ENCODE measurements around the gene SCN5A. TPM values are rescaled to one million over a fixed set of nuclear protein-coding genes. Genes with fewer than 3 reads are reported as not detected.

SCN5A gene
- total RNA-seq, 1 experiment from 2014 or later: not detected

GRCh38 chr3:38647217-38647970 lies 2.1 kb downstream of the SCN5A start:
- DNase-seq (ENCODE audit: low spot score): no peak

- DNase-seq (ENCODE audit: low spot score): peak; percentile 57
Observed at GRCh38 chr3:38646630-38647029, 2.9 kb downstream of the SCN5A start.

DNA sequence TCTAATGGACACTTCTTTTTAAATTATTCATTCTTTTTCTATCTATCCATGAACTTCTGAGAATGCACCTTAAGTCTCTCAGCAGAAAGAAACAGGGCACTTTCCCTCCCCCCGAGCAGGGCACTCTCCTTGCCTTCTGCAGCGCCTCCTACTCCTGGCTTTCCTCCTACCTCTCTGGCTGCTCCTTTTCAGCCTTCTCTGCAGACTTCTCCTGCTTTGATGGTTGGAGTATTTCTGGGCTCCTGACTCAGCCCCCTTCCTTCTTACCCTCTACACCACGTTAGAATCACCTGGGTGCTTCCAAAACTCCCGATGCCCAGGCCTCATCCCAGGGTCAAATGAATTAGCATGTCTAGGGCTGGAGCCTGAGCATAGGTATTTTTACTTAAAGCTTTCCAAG lies 3.4 kb downstream of the SCN5A start:
- DNase-seq (ENCODE audit: low spot score): no peak

DNA sequence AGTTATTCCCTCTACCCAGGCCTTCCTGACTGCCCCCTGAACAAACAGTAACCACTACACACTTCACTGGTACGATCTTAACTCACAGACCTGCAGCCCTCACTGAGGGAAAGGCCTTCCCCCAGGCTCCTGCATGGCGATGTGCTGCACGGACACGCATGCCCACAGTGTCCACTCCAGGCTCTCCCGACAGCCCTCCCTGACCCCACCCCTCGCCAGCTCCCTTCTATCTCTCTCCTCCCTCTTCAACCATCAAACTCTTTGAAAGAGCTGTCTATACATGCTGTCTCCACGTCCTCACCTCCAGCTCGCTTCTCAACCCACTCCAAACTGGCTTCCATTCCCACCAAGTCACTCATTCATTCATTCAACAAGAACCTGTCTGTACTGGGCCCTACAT lies 3.9 kb downstream of the SCN5A start:
- no peak for DNase-seq (ENCODE audit: low spot score)

DNA sequence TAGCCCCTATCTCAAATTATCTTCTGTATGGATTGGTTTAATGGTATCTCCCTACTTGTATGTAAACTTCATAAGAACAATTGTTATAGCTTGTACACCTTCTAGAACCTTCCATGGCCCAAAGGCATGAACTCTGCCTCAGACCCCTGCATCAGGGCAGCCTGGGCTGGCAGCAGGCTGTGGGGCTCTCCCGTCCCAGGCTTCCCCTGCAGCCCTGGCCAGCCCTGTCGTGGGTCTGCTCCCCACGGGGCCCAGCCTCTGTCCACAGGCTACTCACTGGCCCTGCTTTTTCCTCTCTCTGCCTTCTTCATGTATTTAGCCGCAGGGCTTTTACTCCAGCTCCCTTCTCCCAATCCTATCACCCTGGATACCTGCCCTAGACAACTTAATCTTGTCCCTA lies 4.4 kb downstream of the SCN5A start:
- no peak for DNase-seq (ENCODE audit: low spot score)

- no peak for DNase-seq (ENCODE audit: low spot score)
Observed at GRCh38 chr3:38644662-38645053, 4.8 kb downstream of the SCN5A start.

GRCh38 chr3:38644016-38644661 lies 5.3 kb downstream of the SCN5A start:
- DNase-seq (ENCODE audit: low spot score): no peak

DNA sequence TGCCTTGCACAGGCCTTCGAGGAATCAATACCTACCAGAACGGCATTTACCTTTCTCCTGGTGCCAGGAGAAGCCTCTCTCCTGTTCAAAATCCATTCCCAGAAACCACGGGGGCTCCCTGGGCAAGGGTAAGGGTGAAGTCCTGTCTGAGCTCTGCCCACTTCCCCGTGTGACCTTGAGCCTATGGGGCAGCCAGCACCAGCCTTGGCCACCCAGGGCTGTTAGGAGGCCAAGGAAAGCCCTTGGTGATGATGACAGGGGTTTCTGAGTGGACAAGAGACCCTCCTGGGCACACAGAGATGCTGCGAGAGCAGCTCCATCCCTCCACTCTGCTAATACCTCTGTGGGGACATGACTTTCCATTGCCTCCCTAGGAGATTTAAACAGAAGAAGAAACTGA lies 5.9 kb downstream of the SCN5A start:
- no peak for DNase-seq (ENCODE audit: low spot score)

GRCh38 chr3:38643090-38643489 lies 6.4 kb downstream of the SCN5A start:
- no peak for DNase-seq (ENCODE audit: low spot score)

DNA sequence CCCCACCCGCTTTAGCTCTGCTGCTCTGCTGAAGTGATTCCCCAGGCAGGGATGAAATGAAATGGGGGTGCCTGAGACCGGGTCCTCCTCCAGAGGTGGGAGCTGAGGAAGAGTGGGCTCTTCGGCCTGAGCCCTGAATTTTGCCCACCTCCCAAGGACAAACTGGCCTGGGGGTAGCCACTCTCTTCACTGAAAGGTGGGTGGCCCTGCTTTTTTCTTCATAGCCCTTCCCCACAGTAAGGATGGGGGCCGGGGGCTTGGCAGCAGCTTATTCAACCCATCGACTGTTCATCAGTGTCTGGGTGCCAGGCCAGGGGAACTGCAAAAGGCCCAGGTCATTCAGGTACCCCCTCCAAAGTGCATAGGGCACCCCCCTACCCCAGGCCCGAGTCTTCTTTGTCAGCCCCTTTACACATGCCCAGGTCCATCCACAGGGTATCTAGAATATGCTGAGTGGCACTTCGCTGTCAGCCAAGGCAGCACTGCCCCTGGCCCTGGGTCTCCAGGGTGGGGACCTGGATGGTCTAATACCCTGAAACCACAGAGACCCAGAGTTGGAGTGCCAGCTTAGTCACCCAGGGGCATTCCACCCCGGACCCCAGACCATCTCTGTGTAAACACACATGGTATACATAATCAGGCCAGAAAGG lies 7.9 kb downstream of the SCN5A start:
- DNase-seq (ENCODE audit: low spot score): no peak

DNA sequence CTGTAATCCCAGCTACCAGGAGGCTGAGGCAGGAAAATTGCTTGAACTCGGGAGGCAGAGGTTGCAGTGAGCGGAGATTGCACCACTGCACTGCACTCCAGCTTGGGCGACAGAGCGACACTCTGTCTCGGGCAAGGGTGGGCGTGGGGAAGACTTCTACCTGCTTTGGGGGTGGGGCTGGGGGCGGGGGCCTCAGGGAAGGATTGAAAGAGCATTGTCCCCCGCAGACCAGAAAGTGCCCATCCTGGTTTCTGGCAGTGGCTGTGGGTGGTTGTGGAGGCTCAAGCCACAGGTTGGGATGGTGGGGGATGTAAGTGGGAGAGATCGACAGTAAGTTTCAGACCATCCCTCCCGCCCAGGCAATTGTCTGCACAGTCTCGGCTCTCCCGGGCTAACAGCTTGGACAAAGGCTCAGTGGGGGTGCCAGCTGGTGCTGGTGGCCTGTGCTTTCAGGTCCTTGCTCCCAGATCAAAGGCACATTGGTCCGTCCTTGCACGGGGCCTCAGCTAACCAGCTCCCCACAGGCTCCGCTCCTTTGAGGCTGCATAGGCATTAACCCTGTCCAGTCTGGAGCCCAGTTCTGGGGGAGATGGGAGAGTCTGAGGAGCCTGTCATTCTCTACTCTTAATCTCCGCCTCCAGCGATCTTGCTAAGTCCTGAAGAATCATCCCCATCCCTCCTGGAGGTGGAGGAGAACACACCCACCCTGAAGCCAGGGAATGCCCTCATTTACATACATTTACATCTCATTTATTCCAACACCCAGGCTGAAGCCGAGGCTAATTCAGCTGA lies 8.6 kb downstream of the SCN5A start:
- no peak for DNase-seq (ENCODE audit: low spot score)

- DNase-seq (ENCODE audit: low spot score): no peak
Observed at GRCh38 chr3:38638354-38638753, 11.1 kb downstream of the SCN5A start.

GRCh38 chr3:38637906-38638305 lies 11.6 kb downstream of the SCN5A start:
- DNase-seq (ENCODE audit: low spot score): no peak

DNA sequence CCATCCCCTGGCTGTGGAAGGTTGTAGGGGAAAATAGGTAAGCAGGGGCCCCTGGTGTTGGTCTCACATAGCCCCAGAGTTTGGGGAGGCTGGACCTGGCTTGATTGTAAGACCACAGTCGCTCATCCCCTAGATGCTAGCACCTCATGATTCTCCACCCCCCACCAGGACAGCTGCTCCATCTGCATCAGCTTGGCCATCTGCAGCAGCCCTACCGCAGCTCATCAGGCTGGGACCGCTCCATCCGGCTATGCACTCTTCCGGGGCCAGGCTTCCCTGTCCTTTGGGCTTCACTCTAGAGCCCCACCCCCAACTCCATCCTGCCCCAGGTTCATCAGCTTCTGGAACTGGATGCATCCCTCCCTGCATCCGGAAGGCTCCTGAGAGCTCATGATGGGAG lies 12.6 kb downstream of the SCN5A start:
- no peak for DNase-seq (ENCODE audit: low spot score)

DNA sequence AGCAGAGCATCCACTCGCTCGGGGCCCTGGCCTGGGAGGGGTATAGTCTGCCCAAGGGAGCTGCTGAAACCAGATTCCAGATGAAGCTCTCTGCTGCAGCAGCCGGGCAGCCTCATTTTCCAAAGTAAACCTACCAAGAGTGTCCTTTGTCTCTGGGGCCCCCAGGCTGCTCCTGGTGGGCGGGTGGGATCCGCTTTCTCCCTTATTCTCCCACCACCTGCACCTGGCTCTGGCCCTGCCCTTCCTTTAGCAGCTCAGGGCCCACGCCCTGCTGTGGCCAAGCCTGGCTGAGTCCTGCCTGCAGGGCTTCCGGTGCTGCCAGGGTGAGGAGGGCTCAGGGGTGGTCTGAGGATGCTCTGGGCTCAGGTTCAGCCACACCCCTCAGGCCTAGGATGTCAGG lies 13.0 kb downstream of the SCN5A start:
- no peak for DNase-seq (ENCODE audit: low spot score)

DNA sequence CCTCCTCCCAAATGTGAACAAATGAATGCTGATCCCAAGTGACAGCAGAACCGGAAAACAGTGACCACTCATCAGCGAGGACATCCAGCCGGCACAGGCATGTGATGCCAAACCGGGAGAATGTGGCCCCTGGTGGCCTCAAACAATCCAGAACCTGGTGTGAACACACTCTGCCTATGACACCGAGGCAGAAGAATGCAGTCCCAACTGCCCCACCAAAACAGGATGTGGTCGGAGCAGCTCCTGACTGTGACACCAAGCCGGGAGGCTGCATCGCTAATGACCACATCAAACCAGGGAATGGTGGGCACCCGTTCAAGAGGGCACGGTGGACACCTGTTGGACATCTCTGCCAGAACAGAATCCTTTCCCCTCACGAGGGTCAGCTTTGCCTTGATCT lies 15.4 kb downstream of the SCN5A start:
- no peak for DNase-seq (ENCODE audit: low spot score)

DNA sequence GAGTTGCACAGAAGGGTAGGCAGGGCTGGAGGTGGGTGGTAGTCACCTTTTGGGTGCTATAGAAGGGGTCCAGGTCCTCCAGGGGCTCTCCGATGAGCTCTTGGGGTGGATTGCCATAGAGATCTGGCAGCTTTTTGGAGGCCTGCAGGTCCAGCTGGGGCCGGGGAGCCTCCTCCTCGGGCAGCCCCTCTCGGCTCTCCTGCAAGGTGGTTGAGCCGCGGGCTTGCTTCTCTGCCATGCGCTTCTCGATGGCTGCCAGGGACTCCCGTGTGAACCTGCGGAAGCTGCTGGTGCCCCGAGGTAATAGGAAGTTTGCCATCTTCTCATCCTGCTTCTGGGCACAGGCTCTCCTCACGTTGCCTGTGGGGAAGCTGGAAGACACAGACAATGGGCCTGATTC lies 16.5 kb downstream of the SCN5A start:
- no peak for DNase-seq (ENCODE audit: low spot score)

DNA sequence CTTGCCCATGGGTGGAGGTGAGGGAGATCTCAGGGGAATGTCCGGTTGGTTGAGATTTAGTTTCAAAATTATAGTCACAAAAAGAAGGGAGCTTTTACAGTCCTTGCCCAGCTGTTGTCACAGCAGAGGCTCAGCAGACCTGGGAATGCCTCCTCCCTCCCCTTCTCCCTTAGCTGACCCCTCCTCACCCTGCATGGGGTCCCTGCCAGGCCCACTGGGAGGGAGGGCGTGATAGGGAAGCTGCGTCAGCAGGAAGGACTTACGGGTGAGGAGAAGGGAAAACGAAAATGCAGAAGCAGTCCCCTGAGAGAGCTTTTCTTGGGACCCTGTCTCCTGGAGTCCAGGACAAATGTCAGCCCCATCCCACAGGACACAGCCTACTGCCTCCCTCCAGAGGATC lies 18.9 kb downstream of the SCN5A start:
- DNase-seq (ENCODE audit: low spot score): no peak

GRCh38 chr3:38630070-38630469 lies 19.4 kb downstream of the SCN5A start:
- DNase-seq (ENCODE audit: low spot score): no peak

GRCh38 chr3:38628835-38629234 lies 20.7 kb downstream of the SCN5A start:
- DNase-seq (ENCODE audit: low spot score): no peak

DNA sequence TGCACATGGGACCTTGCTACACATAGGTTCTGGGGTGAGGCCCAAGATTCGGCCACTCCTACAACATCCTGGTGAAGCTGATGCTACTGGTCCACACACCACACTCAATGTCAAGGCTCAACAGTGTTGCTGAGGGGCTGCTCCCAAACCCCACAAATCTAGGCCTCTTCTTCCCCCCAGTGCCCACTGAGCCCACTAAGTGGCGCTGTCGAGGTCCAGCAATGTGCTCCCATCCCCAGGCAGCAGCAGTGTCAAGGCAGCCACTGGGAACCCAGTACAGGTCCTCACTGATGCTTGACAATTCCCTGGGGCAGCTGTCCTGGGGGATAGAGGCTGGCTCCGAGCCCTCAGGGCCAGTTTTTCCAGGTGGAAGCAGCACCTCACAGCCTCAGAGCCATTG lies 21.5 kb downstream of the SCN5A start:
- DNase-seq (ENCODE audit: low spot score): peak; percentile 17

DNA sequence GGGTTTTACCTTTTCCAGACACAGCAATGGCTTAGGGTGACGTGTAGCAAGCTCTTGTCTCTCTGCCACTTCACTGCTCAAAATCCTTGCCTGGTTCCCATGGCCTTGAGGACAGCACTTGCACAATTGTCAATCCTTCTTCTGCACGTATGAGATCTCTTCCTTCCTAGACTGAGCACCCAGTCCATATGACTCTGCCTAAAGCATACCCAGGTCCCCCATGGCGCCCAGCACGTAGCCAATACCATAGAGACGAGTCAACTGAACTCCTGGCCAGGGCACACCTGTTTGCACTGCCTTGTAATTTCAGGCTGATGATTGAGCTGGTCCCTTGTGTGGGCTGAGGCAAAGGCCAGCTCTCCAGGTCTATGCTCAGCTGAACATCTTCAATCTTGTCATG lies 23.3 kb downstream of the SCN5A start:
- no peak for DNase-seq (ENCODE audit: low spot score)
